ENCODE results near the gene KCNE3. TPM values are rescaled to one million over a fixed set of nuclear protein-coding genes. Genes with fewer than 3 reads are reported as not detected.

Gene KCNE3
- total and polyA plus RNA-seq, 9 of the 15 experiments (the other 6 are each of a cell fraction or from before 2014, with no cell fraction given): 1.6 to 8.7 (median 6.2) TPM

GRCh38 chr11:74504100-74504691 lies 36.8 kb upstream of the KCNE3 start (continued):
- TF ChIP-seq, protein P1, sequence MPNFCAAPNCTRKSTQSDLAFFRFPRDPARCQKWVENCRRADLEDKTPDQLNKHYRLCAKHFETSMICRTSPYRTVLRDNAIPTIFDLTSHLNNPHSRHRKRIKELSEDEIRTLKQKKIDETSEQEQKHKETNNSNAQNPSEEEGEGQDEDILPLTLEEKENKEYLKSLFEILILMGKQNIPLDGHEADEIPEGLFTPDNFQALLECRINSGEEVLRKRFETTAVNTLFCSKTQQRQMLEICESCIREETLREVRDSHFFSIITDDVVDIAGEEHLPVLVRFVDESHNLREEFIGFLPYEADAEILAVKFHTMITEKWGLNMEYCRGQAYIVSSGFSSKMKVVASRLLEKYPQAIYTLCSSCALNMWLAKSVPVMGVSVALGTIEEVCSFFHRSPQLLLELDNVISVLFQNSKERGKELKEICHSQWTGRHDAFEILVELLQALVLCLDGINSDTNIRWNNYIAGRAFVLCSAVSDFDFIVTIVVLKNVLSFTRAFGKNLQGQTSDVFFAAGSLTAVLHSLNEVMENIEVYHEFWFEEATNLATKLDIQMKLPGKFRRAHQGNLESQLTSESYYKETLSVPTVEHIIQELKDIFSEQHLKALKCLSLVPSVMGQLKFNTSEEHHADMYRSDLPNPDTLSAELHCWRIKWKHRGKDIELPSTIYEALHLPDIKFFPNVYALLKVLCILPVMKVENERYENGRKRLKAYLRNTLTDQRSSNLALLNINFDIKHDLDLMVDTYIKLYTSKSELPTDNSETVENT (CRISPR knock-in tag; IDR thresholded peaks at IDR 0.05): no peak
- TF ChIP-seq TOE1 (IDR thresholded peaks at IDR 0.05; ENCODE audit: borderline replicate concordance) (peak; percentile 81), TOE1 (CRISPR knock-in tag; IDR thresholded peaks at IDR 0.05; ENCODE audit: borderline replicate concordance, low read depth) (no peak), MEIS2 (IDR thresholded peaks at IDR 0.05; ENCODE audit: partially characterized antibody) (peak; percentile 34), NFRKB (IDR thresholded peaks at IDR 0.05; ENCODE audit: low read depth) (no peak), RAD21 (CRISPR knock-in tag; conservative IDR thresholded peaks at IDR 0.05 in 1 of 2, IDR thresholded peaks at IDR 0.05 in 1 of 2) (peak in 1 of 2 experiments; percentile 33; a peak in 2 of 4 replicates), NR4A1 (CRISPR knock-in tag; IDR thresholded peaks at IDR 0.05) (no peak), NR4A1 (tag; IDR thresholded peaks at IDR 0.05) (no peak), REST (IDR thresholded peaks at IDR 0.05; ENCODE audit: borderline replicate concordance) (peak; percentile 3; the same call in 1 of the 2 replicates), REST (CRISPR knock-in tag; IDR thresholded peaks at IDR 0.05; ENCODE audit: low read depth) (no peak), RUNX1 (IDR thresholded peaks at IDR 0.05; ENCODE audit: low read depth) (no peak), ZNF668 (CRISPR knock-in tag; IDR thresholded peaks at IDR 0.05) (no peak), ZNF780A (CRISPR knock-in tag; IDR thresholded peaks at IDR 0.05) (no peak)
- TF ChIP-seq, protein P2, sequence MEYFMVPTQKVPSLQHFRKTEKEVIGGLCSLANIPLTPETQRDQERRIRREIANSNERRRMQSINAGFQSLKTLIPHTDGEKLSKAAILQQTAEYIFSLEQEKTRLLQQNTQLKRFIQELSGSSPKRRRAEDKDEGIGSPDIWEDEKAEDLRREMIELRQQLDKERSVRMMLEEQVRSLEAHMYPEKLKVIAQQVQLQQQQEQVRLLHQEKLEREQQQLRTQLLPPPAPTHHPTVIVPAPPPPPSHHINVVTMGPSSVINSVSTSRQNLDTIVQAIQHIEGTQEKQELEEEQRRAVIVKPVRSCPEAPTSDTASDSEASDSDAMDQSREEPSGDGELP (CRISPR knock-in tag; IDR thresholded peaks at IDR 0.05; ENCODE audit: borderline replicate concordance): no peak
- TF ChIP-seq, protein P3, sequence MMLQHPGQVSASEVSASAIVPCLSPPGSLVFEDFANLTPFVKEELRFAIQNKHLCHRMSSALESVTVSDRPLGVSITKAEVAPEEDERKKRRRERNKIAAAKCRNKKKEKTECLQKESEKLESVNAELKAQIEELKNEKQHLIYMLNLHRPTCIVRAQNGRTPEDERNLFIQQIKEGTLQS (IDR thresholded peaks at IDR 0.05): no peak
- TF ChIP-seq, protein P3 (CRISPR knock-in tag; conservative IDR thresholded peaks at IDR 0.05): no peak
